Muscle of leg (tissue), 11 donors: Measurements from ENCODE around the gene STXBP4. TPM values are rescaled to one million over a fixed set of nuclear protein-coding genes. Genes with fewer than 3 reads are reported as not detected.

ENCODE experiments used
- DNase-seq: peaks from one replicate; pipeline ENCODE4 v3.0.0; 2013
- H3K27ac ChIP-seq: one replicate; pipeline ENCODE4 v1.5.1; 2013; ENCODE audit warnings: mild to moderate bottlenecking, low read length, control low read depth
- H3K27me3 ChIP-seq: one replicate; pipeline ENCODE4 v1.6.1; 2013; ENCODE audit warnings: low read length; ENCODE audit not compliant: control insufficient read depth, insufficient read depth
- H3K36me3 ChIP-seq: one replicate; pipeline ENCODE4 v1.6.1; 2013; ENCODE audit warnings: low read length; ENCODE audit not compliant: control insufficient read depth, insufficient read depth
- H3K4me1 ChIP-seq: one replicate; pipeline ENCODE4 v1.6.1; 2013; ENCODE audit warnings: low read length; ENCODE audit not compliant: control insufficient read depth, insufficient read depth
- H3K4me3 ChIP-seq: one replicate; pipeline ENCODE4 v1.5.1; 2013; ENCODE audit warnings: low read length, control low read depth
- H3K9me3 ChIP-seq: replicated peaks from 2 replicates; pipeline ENCODE4 v1.6.1; 2013; ENCODE audit warnings: low read depth, low read length; ENCODE audit not compliant: control insufficient read depth
- WGBS: methylation state at CpG from one replicate; pipeline ENCODE4 v1.1.5; 2013; ENCODE audit warnings: missing lambda C conversion rate; ENCODE audit not compliant: insufficient coverage; 5-methylcytosine and 5-hydroxymethylcytosine counted together
- polyA plus RNA-seq, 8 donors: library from polyadenylated mRNA; unstranded; fragments of 120-200 nt; gene quantifications; one replicate each; pipeline versions ENCODE4 v1.2.1 to v1.2.3, GENCODE V29; 2013; ENCODE audit warnings: inconsistent platforms in 1 of 8, low replicate concordance in 1 of 8; ENCODE audit not compliant: insufficient read length in 8 of 8, insufficient read depth in 1 of 8
- total RNA-seq: library from RNA; stranded (reverse); fragments of 120-200 nt; gene quantifications from one replicate; pipeline ENCODE4 v1.2.4, GENCODE V29; 2013

Gene STXBP4
- total and polyA plus RNA-seq, 9 donors, result 3.0 to 10.6 (median 4.1) TPM

DNA sequence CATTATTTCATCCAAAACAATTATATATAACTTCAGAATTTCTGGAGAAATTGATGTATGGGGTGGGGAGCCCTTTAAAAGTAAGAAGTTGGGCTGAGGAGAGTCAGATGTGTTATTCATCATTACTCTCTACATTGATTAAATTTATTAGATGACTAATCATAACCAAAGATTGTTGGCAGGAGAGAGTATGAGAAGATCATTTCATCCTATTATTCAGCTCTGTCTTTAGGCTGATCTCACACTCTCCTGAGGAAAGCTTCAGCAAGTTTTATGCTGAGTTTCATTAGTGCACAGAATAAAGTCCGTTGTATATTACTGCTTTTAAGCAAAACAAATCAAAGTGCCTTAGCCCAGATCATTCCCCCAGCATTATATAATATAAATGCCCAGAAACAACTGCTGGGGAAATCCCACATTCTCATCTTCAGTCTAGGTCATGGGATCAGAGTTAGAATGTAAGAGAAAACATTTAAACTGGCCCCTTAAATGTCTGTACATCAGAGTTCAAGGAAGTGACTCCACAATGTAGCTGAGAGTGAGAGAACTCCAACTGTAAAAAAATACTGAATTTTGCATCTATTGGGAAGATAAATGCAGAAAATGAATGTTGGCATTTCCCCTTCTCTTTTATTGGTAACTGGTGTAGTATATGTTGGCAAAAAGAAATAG, 166.1 kb downstream of the STXBP4 start:
- no CpG with 5 or more reads among the region's 1 CpG for WGBS

DNA sequence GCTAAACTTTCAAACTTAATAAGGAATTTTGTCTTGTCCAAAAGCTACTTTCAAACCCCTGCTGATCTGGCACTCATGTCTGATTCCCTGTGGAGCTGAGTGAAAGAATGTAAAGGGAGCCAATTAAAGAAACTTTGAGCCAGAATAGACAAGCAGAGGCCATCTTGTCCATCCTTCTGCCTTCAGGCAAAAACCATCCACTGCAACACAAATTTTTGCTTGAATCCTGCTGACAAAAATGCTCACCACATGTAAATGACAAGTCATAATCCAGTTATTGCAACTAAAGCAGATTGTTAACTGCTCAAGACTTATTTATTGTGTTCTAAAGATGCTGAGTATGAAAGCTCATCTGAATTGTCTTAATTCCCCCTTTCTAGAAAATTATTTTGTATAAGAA, 172.2 kb downstream of the STXBP4 start:
- DNase-seq, result no peak

More for the DNA sequence above, 166.1 kb downstream of the STXBP4 start:
- no peaks in the 10 kb centered on the region for H3K27me3 ChIP-seq
- no peak overlapping the region for H3K4me3 ChIP-seq
- H3K36me3 ChIP-seq, result no peaks in the 10 kb centered on the region
- no peaks in the 10 kb centered on the region for H3K4me1 ChIP-seq
- H3K27ac ChIP-seq, result no peak overlapping the region
- no peaks in the 10 kb centered on the region for H3K9me3 ChIP-seq
- DNase-seq, result peak; percentile 42

DNA sequence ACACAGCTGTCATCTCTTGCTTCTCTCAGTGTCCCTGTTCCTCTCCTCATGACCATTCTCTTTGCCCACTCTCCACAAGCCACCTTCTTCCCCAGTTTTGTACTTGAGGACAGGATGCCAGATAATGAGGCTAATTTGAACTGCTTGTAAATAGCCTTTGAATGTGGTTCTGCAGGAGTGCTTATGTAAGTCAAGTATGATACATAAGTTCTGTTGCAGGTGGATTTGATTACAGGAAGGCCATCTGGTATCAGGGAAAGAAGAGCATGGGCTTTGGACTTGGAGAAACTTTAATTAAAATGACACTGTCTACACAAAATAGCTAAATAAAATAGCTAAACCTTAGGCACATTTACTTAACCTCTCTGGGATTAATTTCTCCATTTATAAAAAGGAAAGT, 176.0 kb downstream of the STXBP4 start:
- H3K27ac ChIP-seq, result no peak overlapping the region
- H3K36me3 ChIP-seq, result no peaks in the 10 kb centered on the region
- H3K4me3 ChIP-seq, result no peak overlapping the region
- DNase-seq, result no peak
- no peaks in the 10 kb centered on the region for H3K27me3 ChIP-seq
- no peaks in the 10 kb centered on the region for H3K9me3 ChIP-seq
- no peaks in the 10 kb centered on the region for H3K4me1 ChIP-seq

More for the DNA sequence above, 172.2 kb downstream of the STXBP4 start:
- Histone ChIP-seq H3K9me3 (no peaks in the 10 kb centered on the region), H3K27me3 (no peaks in the 10 kb centered on the region), H3K36me3 (no peaks in the 10 kb centered on the region), H3K27ac (no peak overlapping the region), H3K4me1 (no peaks in the 10 kb centered on the region), H3K4me3 (no peak overlapping the region)

DNA sequence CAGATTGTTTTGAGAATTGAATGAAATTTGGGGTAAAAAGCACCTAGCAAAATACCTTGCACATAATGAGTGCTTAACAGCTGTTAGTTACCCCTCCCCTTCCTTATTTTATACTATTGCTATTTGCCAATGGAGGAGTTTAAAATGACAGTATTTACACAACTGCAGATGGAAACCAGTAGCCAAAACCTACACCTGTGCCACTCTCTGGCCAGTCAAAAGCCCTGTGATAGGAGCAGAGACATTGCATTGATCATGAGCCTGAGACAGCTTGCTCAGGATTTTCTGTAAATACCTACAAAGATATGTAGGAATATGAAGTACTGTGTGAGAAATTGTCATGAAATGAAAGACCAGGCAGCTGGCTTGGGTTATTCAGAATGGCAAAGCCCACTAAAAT, 180.9 kb downstream of the STXBP4 start:
- no peaks in the 10 kb centered on the region for H3K4me1 ChIP-seq
- no peak overlapping the region for H3K27ac ChIP-seq
- H3K27me3 ChIP-seq, result no peaks in the 10 kb centered on the region
- no peaks in the 10 kb centered on the region for H3K9me3 ChIP-seq
- H3K36me3 ChIP-seq, result no peaks in the 10 kb centered on the region
- H3K4me3 ChIP-seq, result no peak overlapping the region
- no peak for DNase-seq

DNA sequence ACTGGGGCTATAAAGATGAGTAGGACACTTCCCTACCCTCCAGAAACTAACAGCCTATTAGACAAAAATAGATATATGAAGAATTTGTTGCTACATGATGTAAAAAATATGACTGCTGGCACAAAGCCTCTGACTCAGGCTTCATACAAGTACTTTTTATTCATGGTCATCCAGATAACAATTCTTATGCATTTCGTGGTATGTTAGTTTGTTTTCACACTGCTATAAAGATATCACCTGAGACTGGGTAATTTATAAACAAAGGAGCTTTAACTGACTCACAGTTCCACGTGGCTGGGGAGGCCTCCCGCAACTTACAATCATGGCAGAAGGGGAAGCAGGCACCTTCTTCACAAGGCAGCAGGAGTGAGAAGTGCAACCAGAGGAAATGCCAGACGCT, 183.7 kb downstream of the STXBP4 start:
- no peaks in the 10 kb centered on the region for H3K36me3 ChIP-seq
- H3K4me3 ChIP-seq, result no peak overlapping the region
- no peaks in the 10 kb centered on the region for H3K27me3 ChIP-seq
- H3K4me1 ChIP-seq, result no peaks in the 10 kb centered on the region
- WGBS, result 50% methylated on average over 2 of the region's 4 CpGs
- no peaks in the 10 kb centered on the region for H3K9me3 ChIP-seq
- DNase-seq, result no peak
- H3K27ac ChIP-seq, result no peak overlapping the region

DNA sequence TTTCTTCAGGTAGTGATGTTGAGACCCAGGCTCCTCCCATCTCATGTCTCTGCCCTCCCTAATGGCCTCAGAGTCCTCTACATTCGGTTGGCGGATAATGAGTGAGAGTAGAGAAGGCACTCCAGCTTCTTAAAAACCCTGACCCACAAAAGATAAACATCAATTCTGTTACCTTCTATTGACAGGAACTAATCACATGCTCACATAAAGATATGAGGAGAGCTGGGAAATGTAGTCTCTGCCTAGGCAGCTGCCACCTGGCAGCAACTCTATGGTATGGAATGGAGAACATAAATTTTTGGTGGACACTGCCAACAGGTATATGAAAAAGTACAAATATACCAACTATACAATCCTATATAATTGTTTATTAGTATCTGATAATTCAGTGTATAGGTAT, 185.5 kb downstream of the STXBP4 start:
- no peaks in the 10 kb centered on the region for H3K4me1 ChIP-seq
- no peaks in the 10 kb centered on the region for H3K36me3 ChIP-seq
- no peak for DNase-seq
- no peak overlapping the region for H3K27ac ChIP-seq
- no peak overlapping the region for H3K4me3 ChIP-seq
- no peaks in the 10 kb centered on the region for H3K9me3 ChIP-seq
- no peaks in the 10 kb centered on the region for H3K27me3 ChIP-seq
- WGBS, result no CpG with 5 or more reads among the region's 2 CpGs

DNA sequence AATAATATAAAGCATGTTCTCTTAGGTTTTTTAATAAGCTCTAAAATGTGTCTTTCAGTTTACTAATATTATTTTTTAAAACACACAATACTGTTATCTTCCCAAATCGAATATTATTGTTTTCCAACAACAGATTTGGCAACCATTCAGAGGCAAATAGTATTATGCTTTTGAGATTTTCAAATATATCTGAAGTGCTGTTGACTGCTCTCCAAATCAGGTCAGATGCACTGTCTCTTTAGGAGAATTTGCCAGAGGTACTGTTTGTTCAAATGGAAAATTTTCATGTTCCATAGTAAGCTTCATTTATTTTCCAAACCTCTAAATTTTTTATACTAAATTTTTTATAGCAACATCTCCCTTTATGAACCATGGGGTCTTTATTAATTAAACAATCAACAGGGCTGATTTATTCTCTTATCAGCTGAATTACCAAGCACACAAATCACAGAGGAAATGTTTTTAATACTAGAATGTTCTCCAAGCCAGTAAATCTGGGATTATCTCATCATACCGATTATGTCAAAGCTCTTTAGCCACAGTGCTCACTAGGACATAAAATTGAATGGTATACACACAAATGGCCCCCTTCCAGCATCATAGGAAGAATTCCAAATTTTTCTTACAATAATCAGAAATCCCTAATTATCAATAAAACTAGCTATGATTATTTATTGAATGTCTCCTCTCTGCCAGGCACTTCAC, 187.4 kb downstream of the STXBP4 start:
- Histone ChIP-seq H3K27me3 (no peaks in the 10 kb centered on the region), H3K9me3 (no peaks in the 10 kb centered on the region), H3K27ac (no peak overlapping the region), H3K4me3 (no peak overlapping the region), H3K4me1 (no peaks in the 10 kb centered on the region), H3K36me3 (peaks cover 3% of the 10 kb centered on the region)
- WGBS, result no CpG with 5 or more reads among the region's 2 CpGs
- peak; percentile 41 for DNase-seq

DNA sequence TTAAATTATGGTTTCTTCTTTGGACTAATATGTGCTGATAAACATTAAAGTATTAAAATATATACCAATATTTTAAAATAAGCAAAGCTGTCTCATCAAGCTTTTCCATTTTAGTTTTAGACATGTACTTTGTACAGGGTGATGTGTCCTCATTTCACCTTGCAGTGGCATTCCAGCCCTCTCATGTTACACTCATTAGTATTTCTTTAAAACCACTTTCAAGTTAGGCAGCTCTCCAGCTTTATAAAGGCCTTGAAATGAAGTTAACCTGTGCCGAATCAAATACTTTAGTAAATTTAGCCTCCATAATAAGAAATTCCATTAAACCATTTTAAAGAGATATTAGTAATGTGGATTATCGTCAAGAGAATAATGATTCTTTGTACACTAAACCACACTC, 188.6 kb downstream of the STXBP4 start:
- Histone ChIP-seq H3K36me3 (peaks cover 3% of the 10 kb centered on the region), H3K27me3 (no peaks in the 10 kb centered on the region), H3K9me3 (no peaks in the 10 kb centered on the region), H3K4me3 (no peak overlapping the region), H3K27ac (no peak overlapping the region), H3K4me1 (no peaks in the 10 kb centered on the region)
- WGBS, result no CpG with 5 or more reads among the region's 2 CpGs
- DNase-seq, result no peak

DNA sequence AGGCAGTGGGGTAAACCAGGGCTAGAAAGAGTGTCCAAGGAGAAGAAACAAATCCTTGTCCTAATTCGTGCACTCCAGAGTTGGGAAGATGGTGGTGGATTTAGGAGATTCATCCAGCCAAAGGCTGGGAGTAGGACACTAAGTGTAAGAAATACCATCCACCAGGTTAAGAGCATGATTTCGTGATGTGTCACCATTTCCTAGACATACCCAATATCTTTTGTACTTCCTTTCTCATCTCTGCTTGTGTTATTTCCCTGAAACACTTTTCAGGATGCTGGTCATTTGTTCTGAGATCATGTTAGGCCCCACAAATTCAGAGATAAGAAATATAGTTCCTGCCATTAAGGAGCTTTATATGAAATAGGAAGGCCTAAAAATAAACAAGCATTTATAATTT, 189.9 kb downstream of the STXBP4 start:
- Histone ChIP-seq H3K9me3 (no peaks in the 10 kb centered on the region), H3K4me3 (no peak overlapping the region), H3K36me3 (peaks cover 3% of the 10 kb centered on the region), H3K27me3 (no peaks in the 10 kb centered on the region), H3K4me1 (no peaks in the 10 kb centered on the region), H3K27ac (no peak overlapping the region)
- DNase-seq, result no peak
- WGBS, result no CpG with 5 or more reads among the region's 2 CpGs

DNA sequence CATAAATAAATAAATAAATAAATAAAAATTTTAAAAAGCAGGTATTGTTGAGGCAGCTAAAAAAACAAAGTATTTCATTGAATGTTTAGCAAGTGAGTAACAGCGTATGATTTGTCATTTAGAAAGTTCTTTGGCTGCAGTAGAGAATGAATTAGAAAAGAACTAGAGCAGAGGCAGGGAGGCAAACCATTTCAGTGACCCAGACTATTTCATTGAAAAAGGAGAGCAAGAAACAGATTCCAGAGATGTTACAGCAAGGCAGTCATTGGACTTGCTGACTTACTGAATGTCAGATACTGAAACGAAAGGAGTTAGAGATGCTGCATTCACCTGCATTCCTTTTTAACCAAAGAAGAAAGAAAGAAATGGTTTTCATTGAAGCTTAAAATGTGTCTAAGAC, 190.7 kb downstream of the STXBP4 start:
- WGBS, result 94% methylated on average over 1 of the region's 2 CpGs
- H3K27ac ChIP-seq, result no peak overlapping the region

DNA sequence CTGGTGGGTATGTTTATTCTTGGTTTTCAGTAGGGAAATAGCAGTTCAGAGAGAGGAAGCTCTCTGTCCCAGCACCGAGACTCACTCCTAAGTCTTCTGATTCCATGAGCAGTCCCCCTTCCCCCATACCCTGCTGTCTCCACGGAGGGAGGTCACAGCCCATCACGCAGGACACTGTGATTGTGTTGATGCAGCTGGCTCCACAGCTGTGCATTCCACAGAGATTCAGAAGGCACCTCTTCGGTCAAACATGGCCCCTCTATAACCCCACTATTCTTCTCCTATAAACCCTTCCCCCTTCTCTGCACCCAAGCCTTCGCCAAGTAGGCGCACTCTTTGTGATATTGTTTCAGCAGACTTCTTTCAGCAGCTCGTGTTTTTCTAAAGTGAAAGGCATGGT, 191.9 kb downstream of the STXBP4 start:
- DNase-seq, result no peak
- H3K36me3 ChIP-seq, result peaks cover 3% of the 10 kb centered on the region
- H3K27me3 ChIP-seq, result no peaks in the 10 kb centered on the region
- H3K4me3 ChIP-seq, result no peak overlapping the region
- no peak overlapping the region for H3K27ac ChIP-seq
- H3K4me1 ChIP-seq, result no peaks in the 10 kb centered on the region
- H3K9me3 ChIP-seq, result no peaks in the 10 kb centered on the region
- WGBS, result 90% methylated on average over 3 of the region's 7 CpGs

More for the DNA sequence above, 190.7 kb downstream of the STXBP4 start:
- no peak for DNase-seq
- Histone ChIP-seq H3K36me3 (peaks cover 3% of the 10 kb centered on the region), H3K27me3 (no peaks in the 10 kb centered on the region), H3K4me3 (no peak overlapping the region), H3K9me3 (no peaks in the 10 kb centered on the region), H3K4me1 (no peaks in the 10 kb centered on the region)
